ENCODE data around the gene COL23A1. TPM values are rescaled to one million over a fixed set of nuclear protein-coding genes. Genes with fewer than 3 reads are reported as not detected.

COL23A1 gene
- total RNA-seq, 1 donor from 2014 or later = 75.2 TPM

GRCh38 chr5:178250263-178250662 is 339.9 kb downstream of the COL23A1 start:
- DNase-seq (ENCODE audit: low spot score) = no peak
- Mint-ChIP-seq H3K9me3 (ENCODE audit: unreplicated experiment) (no peaks in the 10 kb centered on the region), H3K36me3 (ENCODE audit: low read depth, unreplicated experiment) (peaks cover 5% of the 10 kb centered on the region), H3K27me3 (ENCODE audit: unreplicated experiment) (peaks cover 13% of the 10 kb centered on the region), H3K4me3 (ENCODE audit: unreplicated experiment) (no peak overlapping the region), H3K4me1 (ENCODE audit: unreplicated experiment) (no peaks in the 10 kb centered on the region), H3K27ac (ENCODE audit: unreplicated experiment) (no peak overlapping the region)
- TF ChIP-seq CTCF (IDR thresholded peaks at IDR 0.05; ENCODE audit: unreplicated experiment) = no peak

- H3K9me3 Mint-ChIP-seq (ENCODE audit: unreplicated experiment) = no peaks in the 10 kb centered on the region
- H3K27me3 Mint-ChIP-seq (ENCODE audit: unreplicated experiment) = peaks cover 10% of the 10 kb centered on the region
- H3K36me3 Mint-ChIP-seq (ENCODE audit: low read depth, unreplicated experiment) = peaks cover 5% of the 10 kb centered on the region
- no peaks in the 10 kb centered on the region for H3K4me1 Mint-ChIP-seq (ENCODE audit: unreplicated experiment)
- no peak overlapping the region for H3K27ac Mint-ChIP-seq (ENCODE audit: unreplicated experiment)
- peak overlapping the region; percentile 37 for H3K4me3 Mint-ChIP-seq (ENCODE audit: unreplicated experiment)
- no peak for DNase-seq (ENCODE audit: low spot score)
- no peak for TF ChIP-seq CTCF (IDR thresholded peaks at IDR 0.05; ENCODE audit: unreplicated experiment)
Measured at GRCh38 chr5:178249191-178249989, 340.8 kb downstream of the COL23A1 start.

- H3K27me3 Mint-ChIP-seq (ENCODE audit: unreplicated experiment) = peaks cover 10% of the 10 kb centered on the region
- H3K36me3 Mint-ChIP-seq (ENCODE audit: low read depth, unreplicated experiment) = peaks cover 5% of the 10 kb centered on the region
- no peak overlapping the region for H3K27ac Mint-ChIP-seq (ENCODE audit: unreplicated experiment)
- no peaks in the 10 kb centered on the region for H3K9me3 Mint-ChIP-seq (ENCODE audit: unreplicated experiment)
- no peak for DNase-seq (ENCODE audit: low spot score)
- H3K4me3 Mint-ChIP-seq (ENCODE audit: unreplicated experiment) = no peak overlapping the region
- no peak for TF ChIP-seq CTCF (IDR thresholded peaks at IDR 0.05; ENCODE audit: unreplicated experiment)
- no peaks in the 10 kb centered on the region for H3K4me1 Mint-ChIP-seq (ENCODE audit: unreplicated experiment)
Measured at GRCh38 chr5:178248750-178249149, 341.4 kb downstream of the COL23A1 start.

GRCh38 chr5:178247481-178248456 is 342.4 kb downstream of the COL23A1 start:
- Mint-ChIP-seq H3K4me3 (ENCODE audit: unreplicated experiment) (no peak overlapping the region), H3K27me3 (ENCODE audit: unreplicated experiment) (peaks cover 11% of the 10 kb centered on the region), H3K36me3 (ENCODE audit: low read depth, unreplicated experiment) (peaks cover 5% of the 10 kb centered on the region), H3K27ac (ENCODE audit: unreplicated experiment) (no peak overlapping the region), H3K9me3 (ENCODE audit: unreplicated experiment) (no peaks in the 10 kb centered on the region), H3K4me1 (ENCODE audit: unreplicated experiment) (no peaks in the 10 kb centered on the region)
- no peak for DNase-seq (ENCODE audit: low spot score)
- no peak for TF ChIP-seq CTCF (IDR thresholded peaks at IDR 0.05; ENCODE audit: unreplicated experiment)
